IMR-90 (cell line): ENCODE measurements around the gene KCNK5. TPM values are rescaled to one million over a fixed set of nuclear protein-coding genes. Genes with fewer than 3 reads are reported as not detected.

ENCODE experiments used
- ATAC-seq: fragments of 200-7000 bp; cut with Tn5 transposase; 2 replicates; pipeline ENCODE4 v1.9.1; 2020; ENCODE audit warnings: low read depth, mild to moderate bottlenecking, moderate library complexity
- BruUV-seq: library from RNA; stranded (reverse); fragments of 400-500 nt; replicated peaks from 2 replicates; lab custom pipeline; 2021; lab: Mats Ljungman, UMichigan
- CTCF ChIA-PET: fragments of 300-600 bp; formaldehyde crosslinking; extraction: SDS; loops from one replicate; lab custom pipeline; 2021; ENCODE audit warnings: antibody characterized with exemption; lab: Yijun Ruan, JAX
- POLR2A ChIA-PET: fragments of 300-600 bp; sonication (Branson Sonifier 250); formaldehyde crosslinking; loops from one replicate; lab custom pipeline; 2022; ENCODE audit warnings: antibody characterized with exemption; ENCODE audit not compliant: unreplicated experiment; lab: Charles Lee
- DNase-seq: peaks from one replicate; pipeline ENCODE4 v3.0.0; 2013
- H2AFZ ChIP-seq: replicated peaks from 2 replicates; pipeline ENCODE3; 2013; ENCODE audit warnings: low read length, mild to moderate bottlenecking; ENCODE audit not compliant: poor library complexity
- H2AK5ac ChIP-seq: 2 replicates; pipeline ENCODE4 v1.6.1; 2013; ENCODE audit warnings: low read depth, low read length, inconsistent platforms
- H2AK9ac ChIP-seq: replicated peaks from 2 replicates; pipeline ENCODE3; 2013; ENCODE audit warnings: mild to moderate bottlenecking, low read depth, low read length, moderate library complexity; ENCODE audit not compliant: poor library complexity
- H2BK120ac ChIP-seq: 2 replicates; pipeline ENCODE4 v1.6.1; 2013; ENCODE audit warnings: low read depth, low read length, inconsistent platforms
- H2BK15ac ChIP-seq: 3 replicates; pipeline ENCODE4 v1.6.1; 2013; ENCODE audit warnings: low read depth, low read length, inconsistent platforms
- H2BK20ac ChIP-seq: 2 replicates; pipeline ENCODE4 v1.6.1; 2013; ENCODE audit warnings: low read depth, mild to moderate bottlenecking, inconsistent platforms, low read length, moderate library complexity
- H2BK5ac ChIP-seq: 2 replicates; pipeline ENCODE4 v1.6.1; 2013; ENCODE audit warnings: mild to moderate bottlenecking, low read depth, low read length, inconsistent platforms; ENCODE audit not compliant: poor library complexity, severe bottlenecking
- H3K14ac ChIP-seq: replicated peaks from 2 replicates; pipeline ENCODE4 v1.6.1; 2013; ENCODE audit warnings: low read depth, low read length, inconsistent platforms
- H3K18ac ChIP-seq: 2 replicates; pipeline ENCODE4 v1.6.1; 2013; ENCODE audit warnings: low read depth, low read length, control low read depth
- H3K23ac ChIP-seq: 2 replicates; pipeline ENCODE4 v1.6.1; 2013; ENCODE audit warnings: low read depth, low read length, inconsistent platforms
- H3K27ac ChIP-seq: 2 replicates; pipeline ENCODE4 v1.5.1; 2013; ENCODE audit warnings: mild to moderate bottlenecking, control low read depth, low read length; ENCODE audit not compliant: insufficient read depth
- H3K27me3 ChIP-seq: 2 replicates; pipeline ENCODE4 v1.6.1; 2013; ENCODE audit warnings: low read length; ENCODE audit not compliant: control insufficient read depth, insufficient read depth
- H3K36me3 ChIP-seq: 2 replicates; pipeline ENCODE4 v1.6.1; 2013; ENCODE audit warnings: low read length, mixed read lengths; ENCODE audit not compliant: control insufficient read depth, insufficient read depth
- H3K4ac ChIP-seq: 2 replicates; pipeline ENCODE4 v1.6.1; 2013; ENCODE audit warnings: low read depth, low read length, inconsistent platforms
- H3K4me1 ChIP-seq: 2 replicates; pipeline ENCODE4 v1.6.1; 2013; ENCODE audit warnings: low read length, mixed read lengths; ENCODE audit not compliant: control insufficient read depth, insufficient read depth
- H3K4me2 ChIP-seq: 2 replicates; pipeline ENCODE4 v1.6.1; 2013; ENCODE audit warnings: low read depth, mild to moderate bottlenecking, control low read depth, low read length, moderate library complexity
- H3K4me3 ChIP-seq: 2 replicates; pipeline ENCODE4 v1.5.1; 2013; ENCODE audit warnings: low read depth, mild to moderate bottlenecking, control low read depth, low read length, moderate library complexity; ENCODE audit not compliant: insufficient read depth
- H3K56ac ChIP-seq: 2 replicates; pipeline ENCODE4 v1.6.1; 2013; ENCODE audit warnings: low read length, inconsistent platforms; ENCODE audit not compliant: insufficient read depth; ENCODE audit errors: extremely low read depth
- H3K79me1 ChIP-seq, 2 experiments: 2 replicates each; pipeline ENCODE4 v1.6.1; 2013; ENCODE audit warnings: low read length in 2 of 2, inconsistent platforms in 1 of 2, low read depth in 1 of 2
- H3K9ac ChIP-seq: 2 replicates; pipeline ENCODE4 v1.6.1; 2013; ENCODE audit warnings: low read depth, low read length, control low read depth
- H3K9me1 ChIP-seq: 2 replicates; pipeline ENCODE4 v1.6.1; 2013; ENCODE audit warnings: low read length, inconsistent platforms; ENCODE audit not compliant: insufficient read depth
- H3K9me3 ChIP-seq: 2 replicates; pipeline ENCODE4 v1.6.1; 2013; ENCODE audit warnings: low read length; ENCODE audit not compliant: control insufficient read depth, insufficient read depth
- H4K20me1 ChIP-seq: 2 replicates; pipeline ENCODE4 v1.6.1; 2013; ENCODE audit warnings: low read length, inconsistent platforms; ENCODE audit not compliant: insufficient read depth
- H4K5ac ChIP-seq: 2 replicates; pipeline ENCODE4 v1.6.1; 2013; ENCODE audit warnings: mild to moderate bottlenecking, low read depth, low read length, control low read depth
- H4K8ac ChIP-seq, 2 experiments: 2 replicates each; pipeline ENCODE4 v1.6.1; 2013; ENCODE audit warnings: low read depth in 2 of 2, low read length in 2 of 2, control low read depth in 1 of 2, inconsistent platforms in 1 of 2
- H4K91ac ChIP-seq: 2 replicates; pipeline ENCODE4 v1.6.1; 2013; ENCODE audit warnings: low read depth, low read length, inconsistent platforms; ENCODE audit not compliant: insufficient read depth
- MXI1 ChIP-seq: IDR thresholded peaks from 2 replicates; pipeline ENCODE4 v1.6.1; 2012; ENCODE audit warnings: low read depth, mild to moderate bottlenecking, low read length, moderate library complexity, borderline replicate concordance
- WGBS, 2 experiments: methylation state at CpG; one replicate each; pipeline versions ENCODE4 v1.1.5 to v1.1.7; 2013; ENCODE audit warnings: missing lambda C conversion rate in 2 of 2; ENCODE audit not compliant: insufficient read length in 1 of 2; ENCODE audit errors: extremely low coverage in 2 of 2; 5-methylcytosine and 5-hydroxymethylcytosine counted together
- dilution Hi-C: fragments of 300-500 bp; cut with HindIII; formaldehyde crosslinking; loops from one replicate; pipeline ENCODE4 v1.14.3; 2018; ENCODE audit warnings: low sequenced_read_pairs; ENCODE audit not compliant: unreplicated experiment
- in situ Hi-C: fragments of 300-500 bp; cut with MboI; formaldehyde crosslinking; loops from 3 replicates; pipeline ENCODE4 v1.14.3; 2019; ENCODE audit warnings: low sequenced_read_pairs, inconsistent platforms, mixed read lengths
- intact Hi-C: fragments of 100-400 bp; cut with micrococcal nuclease; formaldehyde crosslinking; loops from 2 replicates; pipeline ENCODE4 v1.10.0; 2022
- polyA plus RNA-seq, 3 experiments: library from polyadenylated mRNA; depleted of rRNA; stranded (reverse); fragments of >200 nt; gene quantifications; 2 replicates each; pipeline ENCODE4 v1.2.3, GENCODE V29; 2012; ENCODE audit warnings: low replicate concordance in 1 of 3
- total RNA-seq: library from RNA; depleted of rRNA; stranded (reverse); fragments of >200 nt; gene quantifications from 2 replicates; pipeline ENCODE4 v1.2.3, GENCODE V29; 2012

KCNK5 gene
- total and polyA plus RNA-seq, 2 of the 4 experiments (the other 2 are of a cell fraction) = not detected

GRCh38 chr6:39223555-39223954 is 5.7 kb downstream of the KCNK5 start:
- H2BK120ac ChIP-seq = no peak overlapping the region
- no peaks in the 10 kb centered on the region for H3K79me1 ChIP-seq
- WGBS, 2 experiments = no CpG with 5 or more reads among the region's 3 CpGs
- CTCF ChIA-PET = no interaction called here
- H3K23ac ChIP-seq = no peak overlapping the region
- no peak overlapping the region for H4K8ac ChIP-seq
- H3K27ac ChIP-seq = no peak overlapping the region
- in situ Hi-C loops (no loop called here), intact Hi-C loops (no loop called here), dilution Hi-C loops (no loop called here)
- no peaks in the 10 kb centered on the region for H3K9me3 ChIP-seq
- POLR2A ChIA-PET = no interaction called here
- H2BK20ac ChIP-seq = no peak overlapping the region
- H3K56ac ChIP-seq = no peak overlapping the region
- no peak overlapping the region for H3K14ac ChIP-seq
- ATAC-seq = no peak
- no peak overlapping the region for H2AK9ac ChIP-seq
- H3K9me1 ChIP-seq = no peaks in the 10 kb centered on the region
- H3K36me3 ChIP-seq = no peaks in the 10 kb centered on the region
- BruUV-seq = no TSS peak
- no peak overlapping the region for H4K5ac ChIP-seq
- H3K4me1 ChIP-seq = no peaks in the 10 kb centered on the region
- no peak overlapping the region for H2BK15ac ChIP-seq
- H2BK5ac ChIP-seq = no peak overlapping the region
- H3K9ac ChIP-seq = no peak overlapping the region
- H3K27me3 ChIP-seq = peaks cover 12% of the 10 kb centered on the region
- no peak overlapping the region for H3K4me3 ChIP-seq
- TF ChIP-seq MXI1 = no peak
- H2AFZ ChIP-seq = no peak overlapping the region
- DNase-seq = no peak
- no peak overlapping the region for H4K91ac ChIP-seq
- H3K4me2 ChIP-seq = no peak overlapping the region
- H2AK5ac ChIP-seq = no peak overlapping the region
- no peak overlapping the region for H3K4ac ChIP-seq
- no peak overlapping the region for H3K18ac ChIP-seq
- H4K20me1 ChIP-seq = no peaks in the 10 kb centered on the region
